H7 (cell line): ENCODE measurements around the gene SESTD1. TPM values are rescaled to one million over a fixed set of nuclear protein-coding genes. Genes with fewer than 3 reads are reported as not detected.
"Not testable (repeated sequence)": the region's sequence is repeated elsewhere in the genome, so short reads cannot be mapped to it uniquely, and the experiment has no call there.

Experiments used
- DNase-seq: peaks from one replicate; pipeline ENCODE4 v3.0.0; 2012
- H3K27me3 ChIP-seq: 2 replicates; pipeline ENCODE4 v1.6.0; 2011; ENCODE audit warnings: mild to moderate bottlenecking, low read length; ENCODE audit not compliant: control insufficient read depth, insufficient read depth
- H3K36me3 ChIP-seq: replicated peaks from 2 replicates; pipeline ENCODE4 v1.5.1; 2011; ENCODE audit warnings: low read length; ENCODE audit not compliant: control insufficient read depth, insufficient read depth
- H3K4me3 ChIP-seq: 2 replicates; pipeline ENCODE4 v1.5.1; 2011; ENCODE audit warnings: low read depth, mild to moderate bottlenecking, control low read depth, low read length, moderate library complexity; ENCODE audit not compliant: insufficient read depth
- total RNA-seq: library from RNA; depleted of rRNA; stranded (reverse); fragments of >200 nt; shearing (Covaris generic); gene quantifications from 2 replicates; pipeline ENCODE4 v1.2.3, GENCODE V29; 2014

SESTD1 gene
- total RNA-seq, 1 experiment from 2014 or later = 17.7 TPM

GRCh38 chr2:179237209-179237946 lies 27.3 kb downstream of the SESTD1 start:
- DNase-seq = no peak
- Histone ChIP-seq H3K4me3 (no peak overlapping the region), H3K36me3 (no peaks in the 10 kb centered on the region), H3K27me3 (no peaks in the 10 kb centered on the region)

GRCh38 chr2:179235463-179236108 lies 29.0 kb downstream of the SESTD1 start:
- Histone ChIP-seq H3K27me3 (no peaks in the 10 kb centered on the region), H3K4me3 (no peak overlapping the region), H3K36me3 (no peaks in the 10 kb centered on the region)
- DNase-seq = no peak

- DNase-seq = no peak
- Histone ChIP-seq H3K4me3 (no peak overlapping the region), H3K36me3 (no peaks in the 10 kb centered on the region), H3K27me3 (no peaks in the 10 kb centered on the region)
Measured at GRCh38 chr2:179234658-179235240, 29.9 kb downstream of the SESTD1 start.

- no peaks in the 10 kb centered on the region for H3K36me3 ChIP-seq
- H3K27me3 ChIP-seq = no peaks in the 10 kb centered on the region
- no peak overlapping the region for H3K4me3 ChIP-seq
- no peak for DNase-seq
Measured at GRCh38 chr2:179233626-179234430, 30.8 kb downstream of the SESTD1 start.

GRCh38 chr2:179233083-179233490 lies 31.5 kb downstream of the SESTD1 start:
- no peak overlapping the region for H3K4me3 ChIP-seq
- no peaks in the 10 kb centered on the region for H3K36me3 ChIP-seq
- H3K27me3 ChIP-seq = no peaks in the 10 kb centered on the region
- DNase-seq = no peak

- H3K36me3 ChIP-seq = no peaks in the 10 kb centered on the region
- no peak for DNase-seq
Measured at GRCh38 chr2:179226961-179227259, 37.7 kb downstream of the SESTD1 start.

GRCh38 chr2:179226203-179226960 lies 38.2 kb downstream of the SESTD1 start:
- Histone ChIP-seq H3K36me3 (no peaks in the 10 kb centered on the region), H3K4me3 (no peak overlapping the region), H3K27me3 (no peaks in the 10 kb centered on the region)
- no peak for DNase-seq

More at GRCh38 chr2:179226961-179227259, 37.7 kb downstream of the SESTD1 start:
- no peak overlapping the region for H3K4me3 ChIP-seq
- no peaks in the 10 kb centered on the region for H3K27me3 ChIP-seq

GRCh38 chr2:179224361-179224760 lies 40.3 kb downstream of the SESTD1 start:
- H3K4me3 ChIP-seq = no peak overlapping the region
- no peaks in the 10 kb centered on the region for H3K36me3 ChIP-seq

GRCh38 chr2:179222076-179222475 lies 42.6 kb downstream of the SESTD1 start:
- H3K36me3 ChIP-seq = no peaks in the 10 kb centered on the region
- no peaks in the 10 kb centered on the region for H3K27me3 ChIP-seq
- H3K4me3 ChIP-seq = no peak overlapping the region
- no peak for DNase-seq

More at GRCh38 chr2:179224361-179224760, 40.3 kb downstream of the SESTD1 start:
- DNase-seq = no peak
- H3K27me3 ChIP-seq = no peaks in the 10 kb centered on the region

- no peak overlapping the region for H3K4me3 ChIP-seq
- DNase-seq = peak; percentile 16
- no peaks in the 10 kb centered on the region for H3K36me3 ChIP-seq
- H3K27me3 ChIP-seq = no peaks in the 10 kb centered on the region
Measured at GRCh38 chr2:179218848-179219594, 45.6 kb downstream of the SESTD1 start.

- not testable (repeated sequence) for H3K36me3 ChIP-seq, DNase-seq, H3K27me3 ChIP-seq, H3K4me3 ChIP-seq
Measured at GRCh38 chr2:179214671-179215070, 50.0 kb downstream of the SESTD1 start.

GRCh38 chr2:179211355-179211754 lies 53.3 kb downstream of the SESTD1 start:
- DNase-seq = no peak
- Histone ChIP-seq H3K36me3 (no peaks in the 10 kb centered on the region), H3K27me3 (no peaks in the 10 kb centered on the region), H3K4me3 (no peak overlapping the region)

- not testable (repeated sequence) for DNase-seq, H3K36me3 ChIP-seq, H3K27me3 ChIP-seq, H3K4me3 ChIP-seq
Measured at GRCh38 chr2:179208277-179208676, 56.4 kb downstream of the SESTD1 start.
